CD14-positive monocyte (primary cell): Measurements from ENCODE around the gene CDH4. TPM values are rescaled to one million over a fixed set of nuclear protein-coding genes. Genes with fewer than 3 reads are reported as not detected.

ENCODE experiments used
- DNase-seq, 3 donors: peaks; one replicate each; pipeline ENCODE4 v3.0.0-alpha.2; 2011 to 2022
- H2AFZ ChIP-seq: 2 replicates; pipeline ENCODE4 v1.6.0; 2012; ENCODE audit warnings: mild to moderate bottlenecking, low read depth, low read length, inconsistent platforms; ENCODE audit not compliant: insufficient read depth, poor library complexity, severe bottlenecking
- H3K27ac ChIP-seq, 2 donors: 1 replicate in 1 of 2; 2 replicates in 1 of 2; pipeline ENCODE4 v1.5.1; 2012 to 2013; ENCODE audit warnings: low read length in 2 of 2, control low read depth in 1 of 2, inconsistent platforms in 1 of 2, low read depth in 1 of 2, mild to moderate bottlenecking in 1 of 2
- H3K27me3 ChIP-seq, 2 donors: one replicate each; pipeline versions ENCODE4 v1.6.0 to v1.6.1; 2011 to 2013; ENCODE audit warnings: low read length in 2 of 2; ENCODE audit not compliant: control insufficient read depth in 2 of 2, insufficient read depth in 2 of 2
- H3K36me3 ChIP-seq, 2 donors: replicated peaks in 1 of 2; 1 replicate in 1 of 2; 2 replicates in 1 of 2; pipeline versions ENCODE4 v1.5.1 to v1.6.1; 2012 to 2013; ENCODE audit warnings: low read length in 2 of 2, control low read depth in 1 of 2, inconsistent platforms in 1 of 2, mild to moderate bottlenecking in 1 of 2; ENCODE audit not compliant: insufficient read depth in 2 of 2, control insufficient read depth in 1 of 2
- H3K4me1 ChIP-seq, 2 donors: 1 replicate in 1 of 2; 2 replicates in 1 of 2; pipeline versions ENCODE4 v1.5.1 to v1.6.1; 2012 to 2013; ENCODE audit warnings: low read length in 2 of 2, control low read depth in 1 of 2, inconsistent platforms in 1 of 2, mild to moderate bottlenecking in 1 of 2, moderate library complexity in 1 of 2; ENCODE audit not compliant: insufficient read depth in 2 of 2, control insufficient read depth in 1 of 2
- H3K4me2 ChIP-seq: replicated peaks from 2 replicates; pipeline ENCODE3; 2012; ENCODE audit warnings: low read length, moderate library complexity, mild to moderate bottlenecking; ENCODE audit not compliant: poor library complexity, severe bottlenecking; ENCODE audit errors: extremely low read depth
- H3K4me3 ChIP-seq, 3 experiments: fragments of 200-600 bp in 1 of 3; sonication (generic) in 1 of 3; replicated peaks in 1 of 3; 1 replicate in 2 of 3; 2 replicates in 1 of 3; pipeline ENCODE4 v1.5.1; 2011 to 2013; ENCODE audit warnings: low read length in 3 of 3, mild to moderate bottlenecking in 3 of 3, control low read depth in 2 of 3, low read depth in 2 of 3, inconsistent platforms in 1 of 3, moderate library complexity in 1 of 3
- H3K79me2 ChIP-seq: 2 replicates; pipeline ENCODE4 v1.6.0; 2012; ENCODE audit warnings: mild to moderate bottlenecking, control low read depth, inconsistent platforms, low read length, moderate library complexity; ENCODE audit not compliant: insufficient read depth
- H3K9ac ChIP-seq: 2 replicates; pipeline ENCODE4 v1.6.0; 2017; ENCODE audit warnings: low read length, mild to moderate bottlenecking; ENCODE audit not compliant: insufficient read depth, poor library complexity, severe bottlenecking
- H3K9me3 ChIP-seq, 2 donors: replicated peaks in 1 of 2; 1 replicate in 1 of 2; 2 replicates in 1 of 2; pipeline versions ENCODE4 v1.5.1 to v1.6.1; 2012 to 2013; ENCODE audit warnings: low read length in 2 of 2, control low read depth in 1 of 2; ENCODE audit not compliant: control insufficient read depth in 1 of 2, insufficient read depth in 1 of 2
- H4K20me1 ChIP-seq: 2 replicates; pipeline ENCODE4 v1.6.0; 2012; ENCODE audit warnings: mild to moderate bottlenecking, low read length, control low read depth, moderate library complexity; ENCODE audit not compliant: insufficient read depth
- H3K27ac Mint-ChIP-seq, 7 donors: one replicate each; pipeline ENCODE4 v1.8.0; 2020; ENCODE audit warnings: mild to moderate bottlenecking in 7 of 7, mixed read lengths in 7 of 7, moderate library complexity in 6 of 7, inconsistent platforms in 2 of 7
- H3K27me3 Mint-ChIP-seq, 3 donors: one replicate each; pipeline ENCODE4 v1.8.0; 2021 to 2022; ENCODE audit warnings: low read depth in 3 of 3, mild to moderate bottlenecking in 3 of 3, mixed read lengths in 3 of 3, moderate library complexity in 3 of 3, inconsistent platforms in 1 of 3
- H3K36me3 Mint-ChIP-seq, 2 donors: one replicate each; pipeline ENCODE4 v1.8.0; 2020; ENCODE audit warnings: mixed read lengths in 2 of 2, inconsistent platforms in 1 of 2, mild to moderate bottlenecking in 1 of 2
- H3K4me1 Mint-ChIP-seq: one replicate; pipeline ENCODE4 v1.8.0; 2020; ENCODE audit warnings: mild to moderate bottlenecking, mixed read lengths
- H3K4me3 Mint-ChIP-seq, 2 donors: one replicate each; pipeline ENCODE4 v1.8.0; 2020; ENCODE audit warnings: mild to moderate bottlenecking in 2 of 2, mixed read lengths in 2 of 2, moderate library complexity in 1 of 2
- H3K9me3 Mint-ChIP-seq, 7 donors: one replicate each; pipeline ENCODE4 v1.8.0; 2020 to 2022; ENCODE audit warnings: mixed read lengths in 7 of 7, mild to moderate bottlenecking in 6 of 7, moderate library complexity in 6 of 7, inconsistent platforms in 2 of 7
- WGBS: methylation state at CpG from one replicate; pipeline ENCODE4 v1.1.5; 2013; ENCODE audit warnings: missing lambda C conversion rate; ENCODE audit not compliant: insufficient coverage; 5-methylcytosine and 5-hydroxymethylcytosine counted together
- intact Hi-C, 2 donors: fragments of 100-400 bp; cut with micrococcal nuclease; formaldehyde crosslinking; loops; one replicate each; pipeline versions ENCODE4 v1.15.0 to v1.15.1; 2023
- polyA plus RNA-seq, 3 donors: library from polyadenylated mRNA; depleted of rRNA in 1 of 3; unstranded in 2 of 3; stranded (reverse) in 1 of 3; fragments of 300-500 nt in 2 of 3; fragments of >200 nt in 1 of 3; fragmentation: Illumina TruSeq in 2 of 3; gene quantifications; 1 replicate in 2 of 3; 2 replicates in 1 of 3; pipeline ENCODE4 v1.2.3, GENCODE V29; 2012 to 2021
- TF ChIP-seq, protein P1 (sequence below): fragments of 200-600 bp; IDR thresholded peaks from one replicate; pipeline ENCODE4 v1.8.0; 2022; ENCODE audit warnings: antibody characterized with exemption, mild to moderate bottlenecking

The CDH4 gene
- polyA plus RNA-seq, 3 donors: not detected

DNA sequence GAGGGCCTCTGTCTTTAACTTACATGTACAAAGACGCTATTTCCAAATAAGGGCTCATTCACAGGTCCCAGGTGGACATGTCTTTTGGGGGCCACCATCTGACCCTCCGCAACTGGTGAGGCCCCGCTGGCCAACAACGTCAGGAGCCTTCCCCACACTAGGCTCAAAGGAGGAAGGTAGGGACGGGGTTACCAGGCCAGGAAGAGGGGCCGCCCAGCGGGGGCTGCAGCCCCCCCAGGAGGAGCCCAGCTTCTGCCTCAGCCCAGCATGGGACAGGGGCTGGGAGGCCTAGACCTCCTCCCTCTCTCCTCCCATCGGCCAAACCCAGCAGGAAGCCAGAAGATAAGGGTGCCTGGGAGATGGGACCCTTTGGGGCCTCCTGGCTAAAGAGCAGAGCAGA, 670.9 kb downstream of the CDH4 start:
- no peaks in the 10 kb centered on the region for H3K79me2 ChIP-seq
- Mint-ChIP-seq H3K36me3 (no peaks in the 10 kb centered on the region), H3K27me3 (peaks cover 0 to 3% (median 3%) of the 10 kb centered on the region in 3 donors), H3K4me3 (no peak overlapping the region), H3K4me1 (no peaks in the 10 kb centered on the region), H3K27ac (no peak overlapping the region), H3K9me3 (peaks cover 2 to 24% (median 20%) of the 10 kb centered on the region in 7 donors)
- no peak for DNase-seq
- no peaks in the 10 kb centered on the region for H3K4me1 ChIP-seq
- H3K4me2 ChIP-seq: no peak overlapping the region
- no peak overlapping the region for H3K27ac ChIP-seq
- H2AFZ ChIP-seq: no peak overlapping the region
- H4K20me1 ChIP-seq: no peaks in the 10 kb centered on the region
- intact Hi-C loops: no loop called here
- H3K4me3 ChIP-seq: no peak overlapping the region
- peaks cover 23 to 77% of the 10 kb centered on the region in 2 donors for H3K9me3 ChIP-seq
- H3K9ac ChIP-seq: no peak overlapping the region
- H3K27me3 ChIP-seq: no peaks in the 10 kb centered on the region
- H3K36me3 ChIP-seq: no peaks in the 10 kb centered on the region
- 95% methylated on average over 4 of the region's 8 CpGs for WGBS
- TF ChIP-seq, protein P1, sequence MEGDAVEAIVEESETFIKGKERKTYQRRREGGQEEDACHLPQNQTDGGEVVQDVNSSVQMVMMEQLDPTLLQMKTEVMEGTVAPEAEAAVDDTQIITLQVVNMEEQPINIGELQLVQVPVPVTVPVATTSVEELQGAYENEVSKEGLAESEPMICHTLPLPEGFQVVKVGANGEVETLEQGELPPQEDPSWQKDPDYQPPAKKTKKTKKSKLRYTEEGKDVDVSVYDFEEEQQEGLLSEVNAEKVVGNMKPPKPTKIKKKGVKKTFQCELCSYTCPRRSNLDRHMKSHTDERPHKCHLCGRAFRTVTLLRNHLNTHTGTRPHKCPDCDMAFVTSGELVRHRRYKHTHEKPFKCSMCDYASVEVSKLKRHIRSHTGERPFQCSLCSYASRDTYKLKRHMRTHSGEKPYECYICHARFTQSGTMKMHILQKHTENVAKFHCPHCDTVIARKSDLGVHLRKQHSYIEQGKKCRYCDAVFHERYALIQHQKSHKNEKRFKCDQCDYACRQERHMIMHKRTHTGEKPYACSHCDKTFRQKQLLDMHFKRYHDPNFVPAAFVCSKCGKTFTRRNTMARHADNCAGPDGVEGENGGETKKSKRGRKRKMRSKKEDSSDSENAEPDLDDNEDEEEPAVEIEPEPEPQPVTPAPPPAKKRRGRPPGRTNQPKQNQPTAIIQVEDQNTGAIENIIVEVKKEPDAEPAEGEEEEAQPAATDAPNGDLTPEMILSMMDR: no peak

DNA sequence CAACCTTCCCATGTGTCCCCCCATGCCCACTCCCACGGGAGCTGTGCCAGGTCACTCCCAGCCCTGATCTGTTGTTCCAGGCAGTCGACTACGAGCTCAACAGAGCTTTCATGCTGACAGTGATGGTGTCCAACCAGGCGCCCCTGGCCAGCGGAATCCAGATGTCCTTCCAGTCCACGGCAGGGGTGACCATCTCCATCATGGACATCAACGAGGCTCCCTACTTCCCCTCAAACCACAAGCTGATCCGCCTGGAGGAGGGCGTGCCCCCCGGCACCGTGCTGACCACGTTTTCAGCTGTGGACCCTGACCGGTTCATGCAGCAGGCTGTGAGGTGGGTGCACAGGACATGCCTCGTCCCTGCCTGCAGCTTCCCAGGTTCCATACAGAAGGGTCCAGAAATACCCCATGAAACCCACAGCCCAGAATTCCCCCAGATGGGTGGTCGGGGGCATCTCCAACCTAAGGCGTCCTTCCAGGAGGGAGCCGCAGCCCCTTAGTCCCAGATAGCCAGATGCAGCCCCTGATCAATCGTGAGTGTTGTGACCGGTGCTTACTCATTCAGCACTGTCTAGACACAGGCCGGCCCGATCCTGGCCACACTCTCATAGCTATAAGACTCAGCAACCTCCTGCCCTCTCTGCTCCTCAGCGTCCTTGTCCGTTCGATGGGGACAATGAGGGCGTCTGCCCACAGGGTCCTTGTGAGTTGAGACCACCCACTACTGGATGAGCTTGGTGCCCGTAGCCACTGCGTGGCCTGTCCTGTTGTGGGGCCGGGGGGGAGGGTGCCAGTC, 671.5 kb downstream of the CDH4 start:
- no peak for DNase-seq
- H2AFZ ChIP-seq: no peak overlapping the region
- Mint-ChIP-seq H3K9me3 (peaks cover 0 to 24% (median 15%) of the 10 kb centered on the region in 7 donors), H3K27ac (no peak overlapping the region), H3K36me3 (no peaks in the 10 kb centered on the region), H3K27me3 (peaks cover 0 to 3% (median 3%) of the 10 kb centered on the region in 3 donors), H3K4me1 (no peaks in the 10 kb centered on the region), H3K4me3 (no peak overlapping the region)
- no peaks in the 10 kb centered on the region for H3K79me2 ChIP-seq
- H3K4me1 ChIP-seq: no peaks in the 10 kb centered on the region
- H4K20me1 ChIP-seq: no peaks in the 10 kb centered on the region
- 95% methylated on average over 28 of the region's 28 CpGs for WGBS
- H3K4me2 ChIP-seq: no peak overlapping the region
- H3K36me3 ChIP-seq: no peaks in the 10 kb centered on the region
- TF ChIP-seq, protein P1: no peak
- H3K27ac ChIP-seq: no peak overlapping the region
- H3K9me3 ChIP-seq: peaks cover 23 to 77% of the 10 kb centered on the region in 2 donors
- H3K27me3 ChIP-seq: no peaks in the 10 kb centered on the region
- intact Hi-C loops: no loop called here
- H3K4me3 ChIP-seq: no peak overlapping the region
- H3K9ac ChIP-seq: no peak overlapping the region
